Neural progenitor cell (in vitro differentiated cells): ENCODE data around the gene CALCA. TPM values are rescaled to one million over a fixed set of nuclear protein-coding genes. Genes with fewer than 3 reads are reported as not detected.

Source experiments
- DNase-seq: peaks from one replicate; pipeline ENCODE4 v3.0.0-alpha.2; 2016; ENCODE audit warnings: low spot score
- H2AFZ ChIP-seq: fragments of 200-600 bp; sonication (generic); replicated peaks from 2 replicates; pipeline ENCODE4 v1.6.1; 2016; ENCODE audit warnings: antibody characterized with exemption
- H3F3A ChIP-seq: fragments of 200-600 bp; sonication (generic); 2 replicates; pipeline ENCODE4 v1.6.1; 2016; ENCODE audit warnings: antibody characterized with exemption, low read depth
- H3K27ac ChIP-seq: fragments of 200-600 bp; sonication (generic); 2 replicates; pipeline ENCODE4 v1.5.1; 2016; ENCODE audit warnings: mild to moderate bottlenecking
- H3K27me3 ChIP-seq: fragments of 200-600 bp; sonication (generic); 2 replicates; pipeline ENCODE4 v1.6.1; 2016; ENCODE audit warnings: mild to moderate bottlenecking, moderate library complexity
- H3K36me3 ChIP-seq: fragments of 200-600 bp; sonication (generic); 2 replicates; pipeline ENCODE4 v1.5.1; 2016
- H3K4me1 ChIP-seq: fragments of 200-600 bp; sonication (generic); 2 replicates; pipeline ENCODE4 v1.6.1; 2016; ENCODE audit warnings: mixed run types
- H3K4me2 ChIP-seq: fragments of 200-600 bp; sonication (generic); 2 replicates; pipeline ENCODE4 v1.6.1; 2016
- H3K4me3 ChIP-seq: fragments of 200-600 bp; sonication (generic); 2 replicates; pipeline ENCODE4 v1.5.1; 2016
- H3K79me2 ChIP-seq: fragments of 200-600 bp; sonication (generic); 2 replicates; pipeline ENCODE4 v1.6.1; 2016; ENCODE audit warnings: low read depth
- H3K9ac ChIP-seq: fragments of 200-600 bp; sonication (generic); 2 replicates; pipeline ENCODE4 v1.6.1; 2016
- H3K9me3 ChIP-seq: fragments of 200-600 bp; sonication (generic); 2 replicates; pipeline ENCODE4 v1.5.1; 2016; ENCODE audit warnings: low read depth
- H4K20me1 ChIP-seq: fragments of 200-600 bp; sonication (generic); 2 replicates; pipeline ENCODE4 v1.6.1; 2016; ENCODE audit warnings: low read depth
- H3K27ac Mint-ChIP-seq: 3 replicates; pipeline ENCODE4 v1.8.0; 2021; ENCODE audit warnings: mixed read lengths
- H3K27me3 Mint-ChIP-seq: 2 replicates; pipeline ENCODE4 v1.8.0; 2022; ENCODE audit warnings: low read depth, mild to moderate bottlenecking, inconsistent platforms, moderate library complexity, mixed read lengths; ENCODE audit not compliant: insufficient read depth
- H3K36me3 Mint-ChIP-seq: 3 replicates; pipeline ENCODE4 v1.8.0; 2021; ENCODE audit warnings: mixed read lengths
- H3K4me1 Mint-ChIP-seq: 3 replicates; pipeline ENCODE4 v1.8.0; 2021; ENCODE audit warnings: mixed read lengths
- H3K4me3 Mint-ChIP-seq: 3 replicates; pipeline ENCODE4 v1.8.0; 2021; ENCODE audit warnings: mild to moderate bottlenecking, moderate library complexity, mixed read lengths
- H3K9me3 Mint-ChIP-seq: 3 replicates; pipeline ENCODE4 v1.8.0; 2020; ENCODE audit warnings: mixed read lengths
- CTCF ChIP-seq: fragments of 200-600 bp; sonication (generic); IDR thresholded peaks from 2 replicates; pipeline ENCODE4 v1.5.1; 2017; ENCODE audit warnings: antibody characterized with exemption, mild to moderate bottlenecking
- EZH2 ChIP-seq: fragments of 200-600 bp; sonication (generic); IDR thresholded peaks from 2 replicates; pipeline ENCODE4 v1.6.1; 2017; ENCODE audit warnings: antibody characterized with exemption, mild to moderate bottlenecking, moderate library complexity
- EZH2phosphoT487 ChIP-seq: fragments of 200-600 bp; sonication (generic); IDR thresholded peaks from 2 replicates; pipeline ENCODE4 v1.6.1; 2017; ENCODE audit warnings: antibody characterized with exemption
- total RNA-seq: library from RNA; depleted of rRNA; stranded (reverse); fragments of >200 nt; gene quantifications from 2 replicates; pipeline ENCODE4 v1.2.3, GENCODE V29; 2015; ENCODE audit warnings: low replicate concordance

Gene CALCA
- total RNA-seq, 1 donor from 2014 or later: not detected

DNA sequence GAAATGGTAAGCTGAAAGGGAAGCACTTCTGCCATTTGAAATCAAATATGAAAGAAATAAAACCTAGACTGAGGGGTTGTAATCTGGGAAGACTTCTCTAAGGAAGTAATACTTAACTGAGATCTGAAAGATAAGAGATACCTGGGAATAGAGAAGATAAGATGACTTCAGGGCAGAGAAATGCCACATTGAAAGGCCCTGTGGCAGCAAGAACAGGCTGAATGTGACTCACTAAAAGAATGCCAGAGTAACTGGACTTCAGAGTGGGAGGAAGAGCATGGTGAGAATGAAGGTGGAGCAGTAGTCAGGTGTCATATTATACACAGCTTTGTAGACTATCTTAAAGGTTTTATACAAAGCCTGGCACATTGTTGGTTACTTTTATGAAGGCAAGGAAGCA, 17.6 kb downstream of the CALCA start:
- Histone ChIP-seq H3K9me3 (no peaks in the 10 kb centered on the region), H3K4me1 (no peaks in the 10 kb centered on the region), H3K9ac (no peak overlapping the region), H3K27ac (no peak overlapping the region), H3K4me2 (no peak overlapping the region), H4K20me1 (no peaks in the 10 kb centered on the region), H3K4me3 (no peak overlapping the region), H2AFZ (no peak overlapping the region), H3K79me2 (no peaks in the 10 kb centered on the region), H3K36me3 (no peaks in the 10 kb centered on the region), H3K27me3 (peaks cover 13% of the 10 kb centered on the region), H3F3A (no peaks in the 10 kb centered on the region)
- no peaks in the 10 kb centered on the region for H3K4me1 Mint-ChIP-seq
- TF ChIP-seq EZH2 (no peak), EZH2phosphoT487 (no peak), CTCF (no peak)
- no peak overlapping the region for H3K27ac Mint-ChIP-seq
- no peaks in the 10 kb centered on the region for H3K36me3 Mint-ChIP-seq
- no peak for DNase-seq
- no peaks in the 10 kb centered on the region for H3K27me3 Mint-ChIP-seq
- no peaks in the 10 kb centered on the region for H3K9me3 Mint-ChIP-seq
- no peak overlapping the region for H3K4me3 Mint-ChIP-seq

DNA sequence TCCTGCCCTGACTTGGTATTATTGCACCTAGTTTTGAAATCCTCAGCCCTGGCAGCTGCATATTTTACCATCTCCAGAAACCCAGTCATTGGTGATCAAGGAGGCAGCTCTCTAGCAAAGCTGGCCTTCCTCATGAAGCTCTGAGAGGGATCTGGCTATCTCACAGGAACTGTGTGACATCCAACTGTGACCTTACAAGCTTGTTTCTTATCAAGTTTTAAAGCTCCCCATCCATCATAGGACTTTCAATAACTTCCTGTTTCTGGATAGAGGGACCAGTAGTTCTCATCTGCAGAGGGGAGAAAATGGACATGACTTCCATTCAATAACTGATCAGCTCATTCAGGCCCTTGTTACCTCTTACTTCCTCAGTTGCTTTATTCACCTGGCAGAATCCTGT, 18.2 kb downstream of the CALCA start:
- H3K27ac ChIP-seq: no peak overlapping the region
- H3K79me2 ChIP-seq: no peaks in the 10 kb centered on the region
- no peaks in the 10 kb centered on the region for H3K9me3 ChIP-seq
- Mint-ChIP-seq H3K9me3 (no peaks in the 10 kb centered on the region), H3K27ac (no peak overlapping the region), H3K4me3 (no peak overlapping the region), H3K4me1 (no peaks in the 10 kb centered on the region), H3K27me3 (no peaks in the 10 kb centered on the region), H3K36me3 (no peaks in the 10 kb centered on the region)
- no peak overlapping the region for H3K4me3 ChIP-seq
- H3K9ac ChIP-seq: no peak overlapping the region
- peaks cover 13% of the 10 kb centered on the region for H3K27me3 ChIP-seq
- no peaks in the 10 kb centered on the region for H4K20me1 ChIP-seq
- no peak for DNase-seq
- H3F3A ChIP-seq: no peaks in the 10 kb centered on the region
- TF ChIP-seq EZH2phosphoT487 (no peak), CTCF (no peak), EZH2 (no peak)
- H2AFZ ChIP-seq: no peak overlapping the region
- no peak overlapping the region for H3K4me2 ChIP-seq
- H3K36me3 ChIP-seq: no peaks in the 10 kb centered on the region
- no peaks in the 10 kb centered on the region for H3K4me1 ChIP-seq

DNA sequence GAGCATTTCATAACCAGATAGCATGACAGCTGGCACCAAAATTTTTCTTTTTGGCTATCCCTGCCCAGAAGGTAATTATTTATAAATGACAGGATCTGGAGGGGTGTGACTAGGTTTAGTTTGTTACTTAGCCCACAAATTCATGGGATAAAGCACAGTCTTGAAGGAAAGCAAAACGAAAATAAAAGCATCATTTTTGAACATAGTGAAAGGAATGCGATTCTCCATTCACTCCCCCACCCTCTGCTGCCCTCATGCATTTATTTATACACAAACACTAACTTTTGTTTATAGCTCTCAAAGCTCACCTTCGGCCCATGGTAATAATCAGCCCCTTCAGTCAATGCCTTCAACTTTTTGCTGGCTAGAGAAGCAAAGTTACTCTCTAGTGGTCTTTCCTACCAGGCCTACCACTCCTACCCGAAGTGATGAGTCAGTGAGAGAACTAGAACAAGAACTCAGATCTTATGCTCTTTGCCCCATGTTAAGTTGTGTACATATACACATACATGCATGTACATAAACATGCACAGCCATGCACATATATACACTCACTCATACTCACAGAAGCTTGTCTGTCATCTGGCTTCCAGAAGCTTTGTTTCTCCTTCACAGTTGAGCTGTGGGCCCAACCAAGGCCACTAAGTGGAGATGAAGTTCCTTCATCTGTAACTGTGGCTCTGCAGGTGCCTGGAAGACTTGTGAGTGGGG, 22.6 kb downstream of the CALCA start:
- no peaks in the 10 kb centered on the region for H3K27me3 ChIP-seq
- H3K9me3 Mint-ChIP-seq: no peaks in the 10 kb centered on the region
- no peaks in the 10 kb centered on the region for H4K20me1 ChIP-seq
- H3K4me2 ChIP-seq: no peak overlapping the region
- no peaks in the 10 kb centered on the region for H3K4me1 Mint-ChIP-seq
- TF ChIP-seq EZH2phosphoT487: no peak
- no peak for TF ChIP-seq CTCF
- TF ChIP-seq EZH2: no peak
- no peak overlapping the region for H3K4me3 Mint-ChIP-seq
- H3K9ac ChIP-seq: no peak overlapping the region
- H3K4me1 ChIP-seq: no peaks in the 10 kb centered on the region
- no peaks in the 10 kb centered on the region for H3K36me3 Mint-ChIP-seq
- no peaks in the 10 kb centered on the region for H3K36me3 ChIP-seq
- no peaks in the 10 kb centered on the region for H3K27me3 Mint-ChIP-seq
- no peak overlapping the region for H3K4me3 ChIP-seq
- no peaks in the 10 kb centered on the region for H3K9me3 ChIP-seq
- H3F3A ChIP-seq: no peaks in the 10 kb centered on the region
- H3K27ac Mint-ChIP-seq: no peak overlapping the region
- H2AFZ ChIP-seq: no peak overlapping the region
- no peak overlapping the region for H3K27ac ChIP-seq
- H3K79me2 ChIP-seq: no peaks in the 10 kb centered on the region
- no peak for DNase-seq
